KG1 (cell line): ENCODE results near the gene EIF3F.

ENCODE experiments used
- DNase-seq: peaks from one replicate; lab custom pipeline; 2025; lab: John Stamatoyannopoulos, UW

The EIF3F gene

GRCh38 chr11:7994581-7995278 is 7.6 kb downstream of the EIF3F start:
- DNase-seq = no peak

GRCh38 chr11:7999795-8000194 is 12.7 kb downstream of the EIF3F start:
- DNase-seq = no peak

- DNase-seq = no peak
Observed at GRCh38 chr11:8000390-8000789, 13.3 kb downstream of the EIF3F start.

- no peak for DNase-seq
Observed at GRCh38 chr11:8002676-8003075, 15.5 kb downstream of the EIF3F start.

- no peak for DNase-seq
Observed at GRCh38 chr11:8003187-8003586, 16.1 kb downstream of the EIF3F start.

- no peak for DNase-seq
Observed at GRCh38 chr11:8004008-8004407, 16.9 kb downstream of the EIF3F start.

GRCh38 chr11:8005556-8005955 is 18.4 kb downstream of the EIF3F start:
- no peak for DNase-seq

- no peak for DNase-seq
Observed at GRCh38 chr11:8006349-8006977, 19.3 kb downstream of the EIF3F start.

GRCh38 chr11:8008212-8008611 is 21.1 kb downstream of the EIF3F start:
- DNase-seq = no peak

- no peak for DNase-seq
Observed at GRCh38 chr11:8009856-8010255, 22.7 kb downstream of the EIF3F start.

GRCh38 chr11:8011371-8011770 is 24.2 kb downstream of the EIF3F start:
- DNase-seq = no peak

GRCh38 chr11:8011981-8012444 is 24.9 kb downstream of the EIF3F start:
- DNase-seq = no peak

GRCh38 chr11:8013833-8014232 is 26.7 kb downstream of the EIF3F start:
- DNase-seq = no peak

- DNase-seq = no peak
Observed at GRCh38 chr11:8015753-8016239, 28.7 kb downstream of the EIF3F start.

- no peak for DNase-seq
Observed at GRCh38 chr11:8016440-8016839, 29.3 kb downstream of the EIF3F start.

- DNase-seq = no peak
Observed at GRCh38 chr11:8017071-8017470, 29.9 kb downstream of the EIF3F start.

- DNase-seq = no peak
Observed at GRCh38 chr11:8017894-8018483, 30.9 kb downstream of the EIF3F start.

- no peak for DNase-seq
Observed at GRCh38 chr11:8018484-8019313, 31.6 kb downstream of the EIF3F start.

GRCh38 chr11:8019314-8020243 is 32.4 kb downstream of the EIF3F start:
- DNase-seq = no peak

GRCh38 chr11:8020244-8020597 is 33.1 kb downstream of the EIF3F start:
- DNase-seq = no peak

- DNase-seq = no peak
Observed at GRCh38 chr11:8021920-8022319, 34.8 kb downstream of the EIF3F start.
